CD4-positive, alpha-beta T cell treated with Interleukin-17A for 1 hour (primary cell): Measurements from ENCODE around the gene SRGAP2.
"Not testable (repeated sequence)": the region's sequence is repeated elsewhere in the genome, so short reads cannot be mapped to it uniquely, and the experiment has no call there.

Experiments
- DNase-seq: peaks from one replicate; pipeline ENCODE4 v3.0.0-alpha.2; 2020

The SRGAP2 gene

GRCh38 chr1:206252680-206253335, 49.5 kb downstream of the SRGAP2 start:
- DNase-seq, result not testable (repeated sequence)
